Breast epithelium (tissue), 4 donors: ENCODE data around the gene KIF15. TPM values are rescaled to one million over a fixed set of nuclear protein-coding genes. Genes with fewer than 3 reads are reported as not detected.

Experiments
- DNase-seq, 2 donors: peaks; one replicate each; pipeline ENCODE4 v3.0.0-alpha.2; 2019; ENCODE audit warnings: low spot score in 2 of 2
- H3K27ac ChIP-seq, 2 donors: fragments of 200-600 bp; sonication (generic) in 1 of 2; one replicate each; pipeline ENCODE4 v1.5.1; 2016 to 2019; ENCODE audit warnings: mild to moderate bottlenecking in 1 of 2
- H3K27me3 ChIP-seq, 2 donors: fragments of 200-600 bp; sonication (generic) in 1 of 2; one replicate each; pipeline versions ENCODE4 v1.5.1 to v1.6.0; 2017 to 2019; ENCODE audit warnings: control low read depth in 1 of 2, mild to moderate bottlenecking in 1 of 2
- H3K36me3 ChIP-seq: fragments of 200-600 bp; one replicate; pipeline ENCODE4 v1.5.1; 2019
- H3K4me1 ChIP-seq, 2 donors: fragments of 200-600 bp; sonication (generic); one replicate each; pipeline ENCODE4 v1.5.1; 2016 to 2019; ENCODE audit warnings: control low read depth in 1 of 2
- H3K4me3 ChIP-seq, 3 donors: fragments of 200-600 bp; sonication (generic); 1 replicate in 2 of 3; 2 replicates in 1 of 3; pipeline ENCODE4 v1.5.1; 2016 to 2019; ENCODE audit warnings: mild to moderate bottlenecking in 3 of 3, moderate library complexity in 2 of 3
- H3K9me3 ChIP-seq, 2 donors: fragments of 200-600 bp; sonication (generic) in 1 of 2; one replicate each; pipeline ENCODE4 v1.5.1; 2016 to 2019; ENCODE audit warnings: control low read depth in 1 of 2
- POLR2A ChIP-seq: fragments of 450-650 bp; IDR thresholded peaks from one replicate; pipeline ENCODE4 v1.6.1; 2016; ENCODE audit warnings: antibody characterized with exemption, mild to moderate bottlenecking, moderate library complexity
- POLR2AphosphoS5 ChIP-seq, 3 donors: sonication (generic); formaldehyde crosslinking; IDR thresholded peaks; one replicate each; pipeline ENCODE4 v1.6.1; 2017; ENCODE audit warnings: antibody characterized with exemption in 3 of 3
- intact Hi-C: fragments of 100-400 bp; cut with DNase I; formaldehyde crosslinking; loops from one replicate; pipeline ENCODE4 v1.15.1; 2023; ENCODE audit warnings: low total_unique reads
- total RNA-seq, 3 donors: library from RNA; depleted of rRNA; stranded (reverse); fragments of >200 nt; gene quantifications; one replicate each; pipeline ENCODE4 v1.1.0, GENCODE V29; 2016
- TF ChIP-seq, protein P1 (sequence below), 3 donors: fragments of 450-650 bp; IDR thresholded peaks; one replicate each; pipeline ENCODE4 v1.5.1; 2016 to 2017; ENCODE audit warnings: antibody characterized with exemption in 3 of 3, mild to moderate bottlenecking in 3 of 3, moderate library complexity in 3 of 3

KIF15 gene
- total RNA-seq, 3 donors from 2014 or later: 0.66 to 1.1 (median 0.73) TPM

DNA sequence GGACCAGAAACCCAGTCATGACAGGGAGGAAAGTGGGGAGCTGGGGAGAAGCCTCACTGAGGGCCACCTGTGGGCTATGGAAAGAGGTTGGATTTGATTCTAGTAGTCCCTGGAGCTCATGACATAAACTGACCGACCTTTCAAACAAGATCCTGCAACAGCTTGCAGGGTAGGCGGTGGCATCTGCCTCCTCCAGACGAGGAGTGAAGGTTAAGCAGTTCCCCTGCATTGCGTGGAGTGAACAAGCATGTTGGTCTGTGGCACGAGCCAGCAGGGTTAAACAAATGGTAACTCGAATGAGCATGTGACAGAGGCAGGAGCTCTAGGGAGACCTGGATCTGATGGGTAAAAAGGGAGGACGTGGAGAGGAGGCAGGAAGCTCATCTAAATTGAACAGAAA is 125.5 kb downstream of the KIF15 start:
- Histone ChIP-seq H3K27me3 (no peaks in the 10 kb centered on the region), H3K27ac (no peak overlapping the region), H3K36me3 (no peaks in the 10 kb centered on the region), H3K9me3 (no peaks in the 10 kb centered on the region), H3K4me1 (no peaks in the 10 kb centered on the region), H3K4me3 (no peak overlapping the region)
- TF ChIP-seq, protein P1, sequence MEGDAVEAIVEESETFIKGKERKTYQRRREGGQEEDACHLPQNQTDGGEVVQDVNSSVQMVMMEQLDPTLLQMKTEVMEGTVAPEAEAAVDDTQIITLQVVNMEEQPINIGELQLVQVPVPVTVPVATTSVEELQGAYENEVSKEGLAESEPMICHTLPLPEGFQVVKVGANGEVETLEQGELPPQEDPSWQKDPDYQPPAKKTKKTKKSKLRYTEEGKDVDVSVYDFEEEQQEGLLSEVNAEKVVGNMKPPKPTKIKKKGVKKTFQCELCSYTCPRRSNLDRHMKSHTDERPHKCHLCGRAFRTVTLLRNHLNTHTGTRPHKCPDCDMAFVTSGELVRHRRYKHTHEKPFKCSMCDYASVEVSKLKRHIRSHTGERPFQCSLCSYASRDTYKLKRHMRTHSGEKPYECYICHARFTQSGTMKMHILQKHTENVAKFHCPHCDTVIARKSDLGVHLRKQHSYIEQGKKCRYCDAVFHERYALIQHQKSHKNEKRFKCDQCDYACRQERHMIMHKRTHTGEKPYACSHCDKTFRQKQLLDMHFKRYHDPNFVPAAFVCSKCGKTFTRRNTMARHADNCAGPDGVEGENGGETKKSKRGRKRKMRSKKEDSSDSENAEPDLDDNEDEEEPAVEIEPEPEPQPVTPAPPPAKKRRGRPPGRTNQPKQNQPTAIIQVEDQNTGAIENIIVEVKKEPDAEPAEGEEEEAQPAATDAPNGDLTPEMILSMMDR (IDR thresholded peaks at IDR 0.05): no peak
- TF ChIP-seq POLR2AphosphoS5 (IDR thresholded peaks at IDR 0.05): no peak
- no peak for TF ChIP-seq POLR2A
- intact Hi-C loops: no loop called here
- no peak for DNase-seq

DNA sequence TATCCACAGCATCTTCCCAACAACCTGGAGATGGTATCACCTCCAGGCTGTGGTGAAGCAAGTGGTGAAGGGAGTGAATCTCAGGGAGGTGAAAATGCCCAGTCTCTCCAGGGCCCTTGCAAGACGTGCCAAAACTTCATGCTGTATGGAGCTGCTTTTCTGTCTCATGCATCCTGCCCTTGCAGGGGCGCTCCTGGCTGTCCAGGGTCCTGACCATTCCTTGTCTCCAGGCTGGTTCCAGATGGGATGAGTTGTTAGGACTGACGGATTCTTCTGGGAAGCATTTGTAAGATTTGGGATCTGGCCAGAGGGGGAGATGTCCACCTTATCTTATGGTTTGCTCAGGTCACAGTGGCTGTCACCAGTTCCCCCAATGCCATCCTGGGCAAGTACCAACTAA is 128.7 kb downstream of the KIF15 start:
- no peaks in the 10 kb centered on the region for H3K27me3 ChIP-seq
- H3K36me3 ChIP-seq: no peaks in the 10 kb centered on the region
- no peak overlapping the region for H3K27ac ChIP-seq
- no peak for DNase-seq
- intact Hi-C loops: no loop called here
- TF ChIP-seq, protein P1 (IDR thresholded peaks at IDR 0.05): no peak
- no peak overlapping the region for H3K4me3 ChIP-seq
- H3K9me3 ChIP-seq: no peaks in the 10 kb centered on the region
- no peaks in the 10 kb centered on the region for H3K4me1 ChIP-seq

DNA sequence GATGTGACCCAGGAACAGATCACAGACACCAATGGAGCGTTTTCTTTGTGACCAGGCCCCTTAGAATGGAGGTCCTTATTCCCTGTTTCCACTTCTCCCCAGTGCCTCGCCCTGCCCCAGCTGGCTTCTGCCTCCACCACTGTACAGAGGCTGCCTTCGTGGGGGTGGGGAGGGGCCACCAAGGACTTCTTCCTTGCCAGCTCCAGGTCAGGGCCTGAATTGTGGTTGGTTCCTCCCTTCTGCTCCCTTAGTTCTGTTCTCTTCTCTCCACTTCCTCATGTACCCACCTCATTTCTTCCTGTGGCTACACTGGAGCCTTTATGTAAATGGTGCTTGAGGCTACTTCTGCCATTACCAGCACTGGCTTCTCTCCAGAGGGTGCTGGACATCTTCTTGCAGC is 129.3 kb downstream of the KIF15 start:
- Histone ChIP-seq H3K4me1 (no peaks in the 10 kb centered on the region), H3K9me3 (no peaks in the 10 kb centered on the region), H3K36me3 (no peaks in the 10 kb centered on the region), H3K4me3 (no peak overlapping the region), H3K27me3 (no peaks in the 10 kb centered on the region), H3K27ac (no peak overlapping the region)
- intact Hi-C loops: no loop called here
- TF ChIP-seq, protein P1 (IDR thresholded peaks at IDR 0.05): no peak
- TF ChIP-seq POLR2AphosphoS5 (IDR thresholded peaks at IDR 0.05) (no peak), POLR2A (no peak)
- DNase-seq: no peak

DNA sequence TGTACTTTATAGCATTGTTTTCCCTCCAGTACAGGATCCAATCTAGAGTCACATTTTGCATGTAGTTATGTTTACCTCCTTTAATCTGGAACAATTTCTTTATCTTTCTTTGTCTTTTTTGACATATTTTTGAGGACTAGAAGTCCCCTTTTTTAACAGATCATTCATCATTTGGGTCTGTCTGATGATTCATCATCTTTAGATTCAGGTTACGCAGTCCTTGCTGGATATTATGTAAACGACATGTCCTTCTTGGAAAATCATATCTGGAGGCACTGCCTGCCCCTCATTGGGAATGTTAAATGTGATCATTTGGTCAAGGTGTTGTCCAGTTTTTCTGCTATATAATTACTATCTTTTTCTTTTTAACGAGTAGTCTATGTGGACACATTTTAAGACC is 131.1 kb downstream of the KIF15 start:
- TF ChIP-seq, protein P1 (IDR thresholded peaks at IDR 0.05): no peak
- TF ChIP-seq POLR2A (no peak), POLR2AphosphoS5 (IDR thresholded peaks at IDR 0.05) (no peak)
- no peak overlapping the region for H3K27ac ChIP-seq
- no peaks in the 10 kb centered on the region for H3K4me1 ChIP-seq
- no peaks in the 10 kb centered on the region for H3K27me3 ChIP-seq
- no peaks in the 10 kb centered on the region for H3K36me3 ChIP-seq
- intact Hi-C loops: no loop called here
- no peaks in the 10 kb centered on the region for H3K9me3 ChIP-seq
- no peak overlapping the region for H3K4me3 ChIP-seq
- no peak for DNase-seq

DNA sequence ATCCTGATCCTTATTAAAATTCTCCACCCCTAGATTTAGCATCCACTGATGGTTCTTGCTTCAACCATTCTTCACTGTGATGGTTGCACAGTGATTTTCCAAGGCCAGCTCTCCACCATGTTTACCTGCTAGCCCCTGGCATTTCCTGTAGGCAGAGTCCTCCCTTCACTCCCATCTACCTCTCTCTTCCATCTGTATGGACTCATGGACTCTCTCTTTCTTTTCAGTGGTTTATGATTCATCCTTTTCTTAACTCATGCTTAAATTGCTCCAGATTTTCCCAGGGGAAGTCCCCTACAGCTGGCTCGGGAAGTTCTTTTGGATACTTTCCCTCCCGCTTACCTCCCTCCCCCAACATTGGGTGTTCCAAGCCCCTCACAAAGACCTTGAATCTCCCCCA is 131.5 kb downstream of the KIF15 start:
- DNase-seq: no peak
- H3K27ac ChIP-seq: no peak overlapping the region
- no peak overlapping the region for H3K4me3 ChIP-seq
- H3K27me3 ChIP-seq: no peaks in the 10 kb centered on the region
- no peak for TF ChIP-seq POLR2AphosphoS5 (IDR thresholded peaks at IDR 0.05)
- TF ChIP-seq POLR2A: no peak
- TF ChIP-seq, protein P1 (IDR thresholded peaks at IDR 0.05): no peak
- H3K36me3 ChIP-seq: no peaks in the 10 kb centered on the region
- intact Hi-C loops: no loop called here
- H3K4me1 ChIP-seq: no peaks in the 10 kb centered on the region
- no peaks in the 10 kb centered on the region for H3K9me3 ChIP-seq
